Inferior parietal cortex (tissue), 1 donor: ENCODE data around the gene GRIK3.

ENCODE experiments used
- DNase-seq: peaks from one replicate; pipeline ENCODE4 v3.0.0-alpha.2; 2016; ENCODE audit errors: extremely low spot score

The GRIK3 gene

DNA sequence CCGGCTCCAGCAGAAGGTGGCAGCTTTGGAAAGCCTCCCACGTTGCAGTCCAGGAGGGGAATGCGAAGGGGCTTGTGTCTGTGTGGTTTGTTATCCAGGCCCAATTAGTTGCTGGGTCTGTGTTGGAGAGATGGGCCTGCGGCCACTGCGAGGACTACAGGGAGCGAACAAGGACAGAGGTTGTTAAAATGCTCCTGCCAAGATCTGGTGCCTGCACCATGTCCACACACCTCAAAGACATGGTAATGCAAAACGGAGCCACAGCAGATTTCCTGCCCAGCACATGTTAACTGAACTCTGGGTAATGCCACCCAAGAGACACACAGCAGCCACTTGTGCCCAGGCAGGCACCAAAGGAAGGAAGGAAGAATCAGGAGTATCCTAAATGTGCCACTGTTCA lies 18.6 kb downstream of the GRIK3 start:
- DNase-seq = no peak

- DNase-seq = no peak
Observed at GRCh38 chr1:37012226-37012625, 22.1 kb downstream of the GRIK3 start.

DNA sequence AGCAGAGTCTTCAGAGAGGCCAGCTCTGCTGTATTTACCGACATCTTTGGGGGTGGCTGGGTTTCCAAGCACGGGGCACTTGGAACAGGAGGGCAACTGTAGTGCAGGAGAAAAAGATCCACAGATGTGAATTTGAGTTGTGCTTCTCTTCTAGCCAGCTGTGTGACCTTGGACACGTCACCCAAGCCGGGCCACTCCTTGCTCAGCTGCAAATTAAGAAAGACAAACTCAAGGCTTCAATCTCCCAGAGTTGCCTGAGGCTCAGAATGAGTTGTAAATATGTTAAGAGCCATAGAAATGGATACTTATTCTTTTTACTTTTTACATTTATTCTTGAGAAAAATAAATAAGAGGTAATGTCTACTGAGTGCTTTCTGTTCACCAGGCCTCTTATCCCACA lies 24.3 kb downstream of the GRIK3 start:
- no peak for DNase-seq

DNA sequence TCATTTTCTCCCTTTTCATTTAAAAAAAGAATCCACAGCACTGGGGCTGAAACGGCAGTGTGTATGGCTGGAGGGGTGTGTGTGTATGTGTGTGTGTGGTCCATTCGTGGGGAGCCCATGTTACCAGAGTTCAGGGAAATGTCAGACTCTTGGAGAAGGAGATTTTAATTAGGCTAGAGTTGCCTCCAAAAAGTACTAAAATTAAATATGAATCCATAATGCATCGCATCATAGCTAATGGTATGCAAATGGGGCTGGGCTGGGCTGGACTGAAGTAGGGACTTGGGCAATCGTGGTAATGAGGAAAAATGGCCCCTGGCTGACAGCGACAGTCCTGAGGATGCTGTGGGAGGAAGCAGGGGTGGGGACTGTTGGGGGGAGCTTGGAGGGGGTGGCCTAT lies 24.8 kb downstream of the GRIK3 start:
- DNase-seq = no peak

DNA sequence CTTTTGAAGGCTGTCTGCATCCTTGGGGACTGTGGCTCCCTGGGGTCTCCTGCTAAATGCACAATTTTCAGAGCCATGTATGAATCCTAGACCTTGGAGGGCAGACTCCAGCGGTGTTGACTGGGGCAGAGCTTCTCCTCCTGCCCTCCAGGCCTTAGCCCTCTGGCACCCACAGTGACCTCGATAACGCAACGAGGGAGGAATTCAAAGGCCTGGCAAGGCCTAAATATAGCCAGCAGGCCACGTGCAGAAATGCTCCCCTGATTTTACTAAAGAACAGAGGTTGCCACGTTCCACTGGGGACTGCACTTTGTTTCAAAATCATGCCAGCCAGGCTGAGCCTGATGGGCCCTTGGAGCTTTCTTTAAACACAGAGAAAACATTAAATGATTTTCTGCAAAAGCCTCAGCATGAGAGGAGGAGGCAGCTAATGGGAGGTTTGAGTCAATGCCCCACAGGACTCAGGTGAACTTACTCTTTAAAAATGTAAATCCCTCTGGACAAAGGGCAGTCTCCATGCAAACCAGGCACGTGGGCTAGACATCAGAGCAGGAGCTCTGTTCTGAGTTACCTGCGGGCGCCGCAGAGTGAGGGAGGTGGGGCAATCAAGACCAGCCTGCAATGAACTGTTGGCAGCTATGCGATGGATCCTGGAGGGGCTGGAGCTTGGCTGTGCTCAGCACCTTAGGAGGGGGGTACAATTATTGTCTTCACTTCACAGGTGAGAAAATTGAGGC lies 28.0 kb downstream of the GRIK3 start:
- DNase-seq = no peak

DNA sequence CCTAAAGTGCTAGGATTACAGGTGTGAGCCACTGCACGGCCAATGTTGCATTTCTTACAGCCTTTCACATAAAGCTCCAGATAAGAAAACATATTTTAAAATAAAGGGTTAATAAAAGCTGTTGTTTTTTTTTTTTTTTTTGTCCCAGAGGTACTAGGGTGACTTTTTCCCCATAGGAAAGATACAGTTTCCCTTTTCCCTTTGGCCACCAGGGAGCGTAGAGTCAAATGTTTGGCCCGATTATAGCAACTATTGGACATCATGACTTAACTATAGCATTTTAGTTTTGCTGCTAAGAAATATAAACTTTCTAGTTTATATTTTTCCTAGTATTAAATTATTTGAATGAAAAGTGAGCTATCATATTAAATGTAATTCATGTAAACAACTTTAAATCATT lies 31.4 kb downstream of the GRIK3 start:
- no peak for DNase-seq

- DNase-seq = no peak
Observed at GRCh38 chr1:37001703-37002102, 32.6 kb downstream of the GRIK3 start.

- no peak for DNase-seq
Observed at GRCh38 chr1:36996106-36996505, 38.2 kb downstream of the GRIK3 start.

DNA sequence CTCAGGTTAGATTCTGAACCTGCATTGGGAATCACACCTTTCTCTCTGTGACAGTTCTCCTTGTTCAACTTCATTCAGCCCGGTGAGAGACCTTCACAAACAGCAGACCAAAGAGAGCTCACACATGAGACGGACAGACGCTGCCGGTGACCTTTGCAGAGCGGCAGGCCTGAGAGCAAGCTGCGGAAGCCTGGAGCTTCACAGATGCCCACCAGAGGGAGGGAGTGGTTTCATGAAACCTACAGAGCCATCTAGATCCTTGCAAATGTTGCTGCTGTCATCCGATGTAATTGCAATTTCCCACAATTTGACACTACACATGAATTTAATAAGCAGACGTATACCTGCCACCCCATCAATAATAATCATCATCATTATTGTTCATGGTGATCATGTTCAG lies 39.4 kb downstream of the GRIK3 start:
- DNase-seq = no peak

- DNase-seq = no peak
Observed at GRCh38 chr1:36994294-36994693, 40.0 kb downstream of the GRIK3 start.

DNA sequence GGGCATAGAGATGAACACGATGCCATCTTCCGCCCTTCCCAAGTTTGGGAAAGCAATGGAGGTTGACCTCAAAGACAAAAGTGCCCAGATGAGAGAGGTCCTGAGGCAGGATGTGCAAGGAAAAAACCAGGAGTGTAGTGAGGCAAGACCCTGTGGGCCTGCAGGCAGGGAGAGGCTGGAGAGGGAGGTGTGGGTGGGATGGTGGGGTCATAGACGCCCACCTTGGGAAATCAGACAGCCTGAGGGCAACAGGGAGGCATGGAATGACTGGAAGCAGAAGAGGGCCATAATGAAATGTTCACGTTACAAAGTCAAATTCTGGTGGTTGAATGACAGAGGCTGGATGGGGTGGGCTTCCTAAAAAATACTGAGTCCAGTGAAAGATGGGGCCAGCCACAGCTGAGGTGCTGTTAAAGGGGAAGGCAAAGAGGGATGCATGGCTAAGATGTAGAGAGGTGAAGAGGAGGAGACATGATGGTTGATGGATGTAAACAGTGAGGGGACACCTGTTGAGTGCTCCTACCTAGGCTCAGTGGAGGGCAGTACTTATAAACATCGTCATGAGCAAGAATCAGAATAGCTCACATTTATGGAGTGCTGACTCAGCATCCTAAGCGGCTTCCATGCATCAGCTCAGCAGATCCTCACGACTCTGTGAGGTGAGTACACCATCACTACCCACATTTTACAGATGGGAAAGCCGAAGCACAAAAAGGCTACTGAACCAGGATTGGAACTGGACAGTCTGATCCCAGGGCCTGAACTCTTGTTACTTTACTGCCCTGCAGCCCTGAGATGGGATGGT lies 42.0 kb downstream of the GRIK3 start:
- DNase-seq = no peak

DNA sequence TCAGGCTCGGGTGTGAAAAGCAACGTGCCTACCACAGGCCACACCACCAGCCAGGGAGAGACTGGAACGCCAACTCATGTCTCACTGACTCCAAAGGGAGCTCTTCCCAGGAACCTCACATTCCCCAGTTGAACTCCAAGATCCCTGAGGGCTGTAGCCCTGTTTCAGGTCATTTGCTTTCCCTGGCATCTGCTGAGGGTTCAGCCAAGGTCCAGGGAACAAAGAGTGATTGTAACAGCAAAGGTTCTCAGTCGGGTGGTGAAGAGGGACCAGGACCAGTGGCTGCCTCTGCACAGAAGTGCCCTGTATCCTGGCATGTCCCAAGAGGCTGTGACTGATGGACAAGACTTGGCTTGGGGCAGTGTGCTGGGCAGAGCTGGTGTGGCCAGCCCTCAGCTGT lies 42.8 kb downstream of the GRIK3 start:
- DNase-seq = no peak

DNA sequence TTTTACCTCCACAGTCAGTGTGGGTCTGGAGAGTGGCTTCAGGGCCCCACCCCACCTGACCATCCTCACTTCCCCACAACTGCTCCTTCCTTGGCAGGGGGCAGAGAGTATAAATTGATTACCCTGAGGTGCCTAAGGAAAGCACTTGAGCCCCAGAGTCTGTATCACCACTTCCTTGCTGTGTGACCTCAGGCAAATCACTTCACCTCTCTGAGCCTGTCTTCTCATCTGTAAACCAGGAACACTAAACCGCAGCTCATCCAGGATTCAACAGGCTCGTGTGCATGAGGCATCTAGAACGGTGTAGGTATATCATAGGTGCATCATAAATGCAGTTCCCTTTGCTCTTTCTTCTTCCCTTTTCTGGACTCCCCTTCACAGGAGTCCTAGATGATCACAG lies 43.4 kb downstream of the GRIK3 start:
- DNase-seq = no peak

GRCh38 chr1:36989241-36989640 lies 45.1 kb downstream of the GRIK3 start:
- DNase-seq = no peak

DNA sequence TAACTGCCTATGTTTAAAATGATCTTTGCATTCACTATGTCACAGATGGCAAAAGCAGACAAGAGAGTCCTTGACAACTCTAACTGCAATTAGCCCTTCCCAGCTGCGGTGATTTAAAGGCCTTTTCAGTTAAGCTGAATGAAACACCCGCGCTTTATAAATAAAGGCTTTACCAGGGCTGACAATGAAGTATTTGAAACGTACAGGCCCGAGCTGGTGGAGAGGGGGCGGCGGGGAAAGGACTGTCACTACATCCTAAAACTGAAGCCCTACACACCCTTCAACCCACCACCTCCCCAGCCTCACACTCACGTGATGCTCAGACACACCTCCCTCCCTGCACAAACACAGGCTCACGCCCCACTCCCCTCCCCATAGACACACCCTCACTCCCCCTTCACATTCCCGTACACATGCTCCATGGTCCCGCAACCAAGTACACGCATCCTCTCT lies 45.5 kb downstream of the GRIK3 start:
- peak; percentile 39 for DNase-seq

DNA sequence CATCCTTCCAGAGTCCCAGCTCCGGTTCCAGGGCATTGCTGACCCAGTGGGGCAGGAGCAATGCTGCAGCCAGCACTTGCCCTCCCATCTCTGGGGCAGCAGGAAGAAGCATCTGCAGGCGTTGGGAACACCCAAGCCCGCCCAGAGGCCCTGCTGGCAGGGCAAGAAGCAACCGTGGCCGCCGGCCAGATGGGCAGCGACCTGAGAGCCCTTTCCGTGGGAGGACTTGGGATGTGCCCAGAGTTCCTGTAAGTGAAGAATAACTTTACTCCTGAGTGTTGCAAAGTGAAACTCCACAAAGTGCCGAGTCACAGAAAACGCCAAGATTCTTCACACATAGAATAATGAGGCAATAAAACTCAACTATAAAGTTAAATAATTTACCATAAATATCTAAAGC lies 46.0 kb downstream of the GRIK3 start:
- peak; percentile 24 for DNase-seq

DNA sequence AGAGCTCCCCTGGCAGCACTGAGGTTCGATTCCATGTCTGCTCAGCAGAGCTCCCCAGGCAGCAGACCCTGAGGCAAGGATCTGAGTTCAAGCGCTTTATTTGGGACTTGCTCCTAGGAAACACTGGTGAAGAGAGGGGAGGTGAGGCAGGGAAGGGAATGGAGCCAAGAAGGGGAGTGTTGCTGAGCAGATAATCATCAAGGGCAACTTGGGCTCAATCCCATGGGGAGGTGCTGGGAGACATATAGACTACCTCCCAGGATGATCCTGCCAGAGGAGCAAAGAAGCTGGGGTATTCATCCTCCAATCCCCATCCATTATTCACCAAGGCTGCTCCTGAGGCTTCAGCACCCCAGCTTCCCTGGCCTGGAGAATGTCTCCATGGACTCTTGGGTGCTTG lies 47.0 kb downstream of the GRIK3 start:
- DNase-seq = no peak

GRCh38 chr1:36986241-36986985 lies 47.9 kb downstream of the GRIK3 start:
- no peak for DNase-seq

- no peak for DNase-seq
Observed at GRCh38 chr1:36984675-36985074, 49.6 kb downstream of the GRIK3 start.

DNA sequence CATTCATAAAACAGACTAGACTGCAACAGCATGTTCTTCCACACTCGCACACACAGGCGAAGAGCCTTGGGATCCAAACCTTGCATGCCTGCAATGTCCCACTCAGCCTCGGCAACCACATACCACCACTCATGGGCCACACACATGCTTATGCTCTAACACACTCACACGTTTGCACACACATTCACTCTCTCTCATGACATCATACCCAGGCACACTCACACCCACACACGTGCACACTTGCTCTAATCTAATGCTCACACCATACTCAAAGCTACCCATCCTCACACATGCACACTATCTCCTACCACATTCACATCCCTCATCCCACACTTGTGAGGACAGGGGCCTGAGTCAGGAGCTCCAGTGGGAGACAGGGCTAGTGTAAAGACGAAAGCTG lies 50.3 kb downstream of the GRIK3 start:
- no peak for DNase-seq

DNA sequence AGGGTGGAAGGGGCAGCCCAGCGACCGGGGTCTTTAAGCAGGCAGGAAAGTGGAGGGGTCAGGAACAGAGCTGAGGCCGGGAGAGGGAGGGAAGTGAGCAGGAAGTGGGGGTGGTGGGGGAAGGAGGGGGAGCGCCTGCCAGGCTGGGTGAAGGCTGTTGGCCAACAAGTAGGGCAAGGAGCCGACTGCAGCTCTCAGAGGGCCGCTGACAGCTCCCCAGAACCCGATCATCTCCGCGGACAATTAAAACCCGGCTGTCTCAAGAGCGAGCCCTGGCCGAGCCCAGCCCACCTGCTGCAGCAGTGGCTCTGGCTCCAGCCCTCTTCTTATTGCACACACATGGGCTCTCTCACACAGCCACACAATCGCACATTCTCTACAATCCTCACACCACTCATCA lies 51.6 kb downstream of the GRIK3 start:
- DNase-seq = no peak

- DNase-seq = no peak
Observed at GRCh38 chr1:36981771-36982622, 52.3 kb downstream of the GRIK3 start.
